A549 (cell line): ENCODE results near the gene SFTPA2.
"Not testable (repeated sequence)": the region's sequence is repeated elsewhere in the genome, so short reads cannot be mapped to it uniquely, and the experiment has no call there.

Experiments used
- CTCF ChIP-seq: fragments of >200 bp; sonication (Bioruptor Twin); formaldehyde crosslinking; IDR thresholded peaks from 3 replicates; pipeline ENCODE4 v1.5.1; 2016
- MYC ChIP-seq: IDR thresholded peaks from 2 replicates; pipeline ENCODE4 v1.6.1; 2012; ENCODE audit warnings: mild to moderate bottlenecking, inconsistent platforms, low read length, improper control_type of control experiment, borderline replicate concordance
- NR3C1 ChIP-seq: fragments of >200 bp; sonication (Bioruptor Twin); formaldehyde crosslinking; IDR thresholded peaks from 3 replicates; pipeline ENCODE4 v1.6.1; 2017
- RAD21 ChIP-seq, 2 experiments: fragments of >200 bp in 1 of 2; sonication (Bioruptor Twin) in 1 of 2; formaldehyde crosslinking in 1 of 2; IDR thresholded peaks in 1 of 2; conservative IDR thresholded peaks in 1 of 2; 2 replicates in 1 of 2; 3 replicates in 1 of 2; pipeline ENCODE4 v1.6.1; 2012 to 2018; ENCODE audit warnings: inconsistent platforms in 1 of 2
- RCOR1 ChIP-seq: fragments of 150-350 bp; IDR thresholded peaks from 2 replicates; pipeline ENCODE4 v1.6.1; 2014; ENCODE audit warnings: antibody characterized with exemption, low read length, low read depth
- RFX5 ChIP-seq: fragments of 450-650 bp; IDR thresholded peaks from 2 replicates; pipeline ENCODE4 v1.7.1; 2014; ENCODE audit warnings: antibody characterized with exemption, mild to moderate bottlenecking, moderate library complexity
- SMC3 ChIP-seq: fragments of >200 bp; sonication (Bioruptor Twin); formaldehyde crosslinking; IDR thresholded peaks from 3 replicates; pipeline ENCODE4 v1.6.1; 2018; ENCODE audit warnings: inconsistent platforms

GRCh38 chr10:79538311-79538710 lies 21.9 kb downstream of the SFTPA2 start:
- TF ChIP-seq CTCF; NR3C1; RAD21 (conservative IDR thresholded peaks at IDR 0.05 in 1 of 2, IDR thresholded peaks at IDR 0.05 in 1 of 2); MYC; RCOR1; SMC3; RFX5: not testable (repeated sequence)
